HUES6 (cell line): ENCODE data around the gene WDFY3.
A peak's percentile ranks its signal among the peaks of the same experiment; 100 is the strongest.

Experiments used
- H3K27ac ChIP-seq: 2 replicates; pipeline ENCODE4 v1.7.0; 2013; ENCODE audit warnings: low read depth, mild to moderate bottlenecking, low read length, inconsistent platforms
- H3K27me3 ChIP-seq: 2 replicates; pipeline ENCODE4 v1.6.1; 2013; ENCODE audit warnings: low read length; ENCODE audit not compliant: control insufficient read depth, insufficient read depth
- H3K36me3 ChIP-seq: 2 replicates; pipeline ENCODE4 v1.6.1; 2013; ENCODE audit warnings: low read length; ENCODE audit not compliant: control insufficient read depth, insufficient read depth
- H3K4me1 ChIP-seq: 2 replicates; pipeline ENCODE4 v1.6.1; 2013; ENCODE audit warnings: low read length; ENCODE audit not compliant: control insufficient read depth, insufficient read depth
- H3K4me3 ChIP-seq: 2 replicates; pipeline ENCODE4 v1.5.1; 2013; ENCODE audit warnings: low read depth, low read length
- H3K9ac ChIP-seq: one replicate; pipeline ENCODE4 v1.6.1; 2013; ENCODE audit warnings: mild to moderate bottlenecking, low read length
- H3K9me3 ChIP-seq: 2 replicates; pipeline ENCODE4 v1.6.1; 2013; ENCODE audit warnings: low read depth, low read length; ENCODE audit not compliant: control insufficient read depth, insufficient read depth

The WDFY3 gene

DNA sequence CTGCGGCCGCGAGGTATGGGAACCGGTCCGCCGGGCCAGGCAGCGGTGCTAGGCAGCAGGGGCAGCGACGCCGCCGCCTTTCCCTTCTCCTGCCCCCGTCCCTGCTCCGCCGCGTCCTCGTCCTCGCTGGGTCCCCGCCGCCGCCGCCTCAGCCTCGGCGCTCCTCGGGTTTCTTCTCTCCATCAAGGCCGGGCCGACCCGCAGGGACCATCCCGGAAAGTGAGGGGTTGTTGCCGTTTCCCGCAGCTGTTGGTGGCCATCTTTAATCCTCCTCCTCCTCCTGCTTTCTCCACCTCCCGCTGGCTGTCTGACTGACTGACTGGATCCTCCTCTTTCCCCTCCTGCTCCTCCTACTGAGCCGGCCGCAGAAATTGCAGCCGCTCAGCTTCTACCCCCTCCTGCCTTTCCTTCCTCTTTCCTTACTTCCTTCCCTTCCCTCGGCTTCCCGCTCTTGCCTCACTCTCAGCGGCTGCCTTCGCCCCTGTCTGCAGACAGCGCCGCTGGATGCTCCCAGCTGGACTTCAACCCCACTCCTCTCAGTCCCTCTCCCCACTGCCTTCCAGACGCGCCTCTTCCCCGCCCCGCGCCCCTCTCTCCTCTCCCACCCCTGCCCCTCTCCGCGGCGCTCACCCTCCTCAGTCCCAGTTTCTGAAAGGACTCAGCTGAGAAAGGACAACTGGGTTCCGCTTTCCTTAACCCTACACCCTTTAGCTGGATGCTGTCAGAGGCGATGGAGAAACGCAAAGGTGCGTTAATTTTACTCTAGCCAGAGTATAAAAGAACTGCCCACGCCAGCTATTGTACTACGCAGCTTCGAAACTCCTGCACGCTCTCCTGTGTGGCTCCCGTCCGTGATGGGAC lies at the start of gene WDFY3:
Gene WDFY3 (minus strand): TSS at position 309 of the 861 bp plus-strand sequence. CDS start 106,099 bp downstream, outside the sequence.
- peak within 1 kb of the TSS; percentile 87 for H3K27ac ChIP-seq
- H3K4me3 ChIP-seq: peak within 1 kb of the TSS; percentile 77
- H3K4me1 ChIP-seq: peaks cover 14% of the 10 kb centered on the region
- H3K36me3 ChIP-seq: no peaks in the 10 kb centered on the region
- H3K9ac ChIP-seq: peak within 1 kb of the TSS; percentile 88
- no peaks in the 10 kb centered on the region for H3K9me3 ChIP-seq
- no peaks in the 10 kb centered on the region for H3K27me3 ChIP-seq

DNA sequence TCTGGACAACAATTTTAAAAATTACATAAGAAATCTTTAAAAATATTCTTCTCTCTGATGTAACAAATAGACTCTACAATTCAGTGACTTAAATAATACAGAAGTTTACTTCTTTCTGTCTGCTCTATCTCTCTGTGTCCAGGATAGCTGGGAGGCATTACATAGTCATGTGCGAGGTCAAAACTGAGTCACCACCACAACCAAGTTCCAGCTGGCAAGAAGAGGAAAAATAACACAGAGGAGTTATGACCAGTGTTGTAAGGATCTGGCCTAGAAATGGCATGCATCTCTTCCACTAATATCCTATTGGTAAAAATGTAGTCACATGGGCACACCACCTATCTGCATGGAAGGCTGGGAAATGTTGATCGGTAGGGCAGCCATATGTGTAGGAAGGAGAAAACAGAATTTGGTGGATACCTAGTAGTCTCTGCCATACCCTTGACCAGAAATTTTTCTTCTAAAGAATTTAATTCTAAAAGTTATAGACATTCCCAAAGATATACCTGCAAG lies 39.4 kb upstream of the WDFY3 start:
- no peak overlapping the region for H3K27ac ChIP-seq
- no peaks in the 10 kb centered on the region for H3K9me3 ChIP-seq
- no peaks in the 10 kb centered on the region for H3K36me3 ChIP-seq
- no peak overlapping the region for H3K9ac ChIP-seq
- H3K27me3 ChIP-seq: no peaks in the 10 kb centered on the region
- no peaks in the 10 kb centered on the region for H3K4me1 ChIP-seq
- H3K4me3 ChIP-seq: no peak overlapping the region

- Histone ChIP-seq H3K27me3 (no peaks in the 10 kb centered on the region), H3K4me1 (peaks cover 7% of the 10 kb centered on the region; the same call in 1 of the 2 replicates), H3K27ac (no peak overlapping the region), H3K9me3 (no peaks in the 10 kb centered on the region), H3K4me3 (no peak overlapping the region), H3K36me3 (no peaks in the 10 kb centered on the region), H3K9ac (no peak overlapping the region)
These were observed 33.9 kb upstream of the WDFY3 start for GRCh38 chr4:85000343-85000742.

DNA sequence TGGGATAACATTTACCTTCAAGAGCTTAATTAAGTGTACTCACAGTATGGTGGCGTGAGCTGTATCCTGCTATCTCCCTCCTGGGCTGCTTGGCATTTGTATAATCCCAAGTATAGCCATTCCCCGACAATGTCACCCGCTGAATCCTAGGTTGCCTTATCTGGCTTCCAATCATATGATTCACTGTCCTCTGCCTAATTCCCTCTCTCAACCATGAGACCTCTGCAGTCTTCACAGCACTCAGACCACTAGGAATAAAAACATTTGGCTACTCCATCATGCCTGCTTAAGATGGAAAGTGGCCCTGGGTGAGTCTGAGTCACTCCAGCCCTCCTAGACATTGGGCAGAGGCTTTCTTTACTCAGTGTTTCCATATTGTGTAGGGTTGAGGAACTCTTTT lies 28.9 kb upstream of the WDFY3 start:
- no peaks in the 10 kb centered on the region for H3K36me3 ChIP-seq
- H3K27me3 ChIP-seq: no peaks in the 10 kb centered on the region
- no peak overlapping the region for H3K9ac ChIP-seq
- H3K27ac ChIP-seq: no peak overlapping the region
- H3K4me3 ChIP-seq: no peak overlapping the region
- H3K4me1 ChIP-seq: peaks cover 7% of the 10 kb centered on the region; the same call in 1 of the 2 replicates
- H3K9me3 ChIP-seq: no peaks in the 10 kb centered on the region

- Histone ChIP-seq H3K9me3 (no peaks in the 10 kb centered on the region), H3K27ac (0 out of 2 replicates have a peak overlapping the region, but pooled peaks have one; percentile 2), H3K4me3 (peak overlapping the region; percentile 19; the same call in 1 of the 2 replicates), H3K9ac (peak overlapping the region; percentile 58), H3K36me3 (no peaks in the 10 kb centered on the region), H3K4me1 (peaks cover 7% of the 10 kb centered on the region; the same call in 1 of the 2 replicates), H3K27me3 (no peaks in the 10 kb centered on the region)
These were observed 27.8 kb upstream of the WDFY3 start for GRCh38 chr4:84994280-84994679.

- Histone ChIP-seq H3K36me3 (no peaks in the 10 kb centered on the region), H3K4me1 (no peaks in the 10 kb centered on the region), H3K9ac (no peak overlapping the region), H3K9me3 (peaks cover 18% of the 10 kb centered on the region), H3K4me3 (no peak overlapping the region), H3K27me3 (no peaks in the 10 kb centered on the region), H3K27ac (no peak overlapping the region)
These were observed 19.5 kb upstream of the WDFY3 start for GRCh38 chr4:84985952-84986351.

DNA sequence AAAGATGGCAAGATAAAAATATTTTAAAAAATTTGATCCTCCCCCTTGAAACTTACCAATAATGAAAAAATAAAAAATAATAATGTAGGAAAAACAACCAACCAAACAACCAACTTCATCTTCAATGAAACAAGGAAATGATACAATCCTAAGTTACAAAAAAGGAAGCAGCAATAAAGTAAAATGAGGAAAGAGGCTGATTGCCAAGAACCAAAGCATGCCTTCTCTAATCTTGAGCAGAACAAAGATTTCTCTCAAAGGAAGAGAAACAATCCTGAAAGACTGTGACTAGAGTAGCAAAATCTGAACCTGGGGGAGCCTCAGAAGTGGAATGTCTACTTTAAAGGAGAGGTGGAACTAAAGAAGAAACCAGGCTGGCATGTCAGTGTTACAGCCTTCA lies 10.9 kb upstream of the WDFY3 start:
- no peak overlapping the region for H3K9ac ChIP-seq
- no peaks in the 10 kb centered on the region for H3K9me3 ChIP-seq
- no peaks in the 10 kb centered on the region for H3K4me1 ChIP-seq
- no peaks in the 10 kb centered on the region for H3K27me3 ChIP-seq
- no peak overlapping the region for H3K4me3 ChIP-seq
- no peaks in the 10 kb centered on the region for H3K36me3 ChIP-seq
- no peak overlapping the region for H3K27ac ChIP-seq

GRCh38 chr4:84973856-84974255 lies 7.4 kb upstream of the WDFY3 start:
- H3K9ac ChIP-seq: no peak overlapping the region
- no peaks in the 10 kb centered on the region for H3K27me3 ChIP-seq
- no peak overlapping the region for H3K27ac ChIP-seq
- H3K36me3 ChIP-seq: no peaks in the 10 kb centered on the region
- peaks cover 5% of the 10 kb centered on the region; the same call in 1 of the 2 replicates for H3K4me1 ChIP-seq
- H3K9me3 ChIP-seq: no peaks in the 10 kb centered on the region
- no peak overlapping the region for H3K4me3 ChIP-seq

DNA sequence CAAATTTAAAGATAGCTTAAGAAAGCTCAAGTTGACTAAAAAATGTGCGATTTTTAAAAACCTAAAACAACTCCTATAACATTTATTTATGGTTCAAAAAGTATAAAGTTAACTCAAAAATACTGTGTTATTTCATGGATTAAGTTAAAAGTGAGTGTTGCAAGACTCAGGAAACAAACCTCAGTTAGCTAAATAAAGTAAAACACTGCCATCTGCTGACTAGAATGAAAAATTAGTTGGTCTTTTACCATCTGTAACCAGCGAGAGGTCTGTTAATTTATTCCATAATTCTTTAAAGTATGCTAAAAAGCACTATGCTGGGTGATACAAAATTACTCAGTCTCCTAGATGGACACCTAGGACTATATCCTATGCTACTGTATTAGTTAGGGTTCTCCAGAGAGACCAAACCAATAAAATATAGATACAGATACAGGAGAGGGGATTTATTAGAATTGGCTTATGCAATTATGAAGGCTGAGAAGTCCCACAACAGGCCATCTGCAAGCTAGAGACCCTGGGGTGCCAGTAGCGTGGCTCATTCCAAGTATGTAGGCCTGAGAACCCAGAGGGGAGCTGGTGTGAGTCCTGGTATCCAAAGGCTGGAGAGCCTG lies 4.9 kb upstream of the WDFY3 start:
- Histone ChIP-seq H3K36me3 (no peaks in the 10 kb centered on the region), H3K4me1 (peaks cover 9% of the 10 kb centered on the region), H3K27ac (no peak overlapping the region), H3K4me3 (no peak overlapping the region), H3K27me3 (no peaks in the 10 kb centered on the region), H3K9ac (no peak overlapping the region), H3K9me3 (no peaks in the 10 kb centered on the region)

- no peak overlapping the region for H3K9ac ChIP-seq
- H3K4me1 ChIP-seq: peaks cover 14% of the 10 kb centered on the region
- no peaks in the 10 kb centered on the region for H3K36me3 ChIP-seq
- no peak overlapping the region for H3K4me3 ChIP-seq
- H3K27ac ChIP-seq: no peak overlapping the region
- H3K9me3 ChIP-seq: no peaks in the 10 kb centered on the region
- no peaks in the 10 kb centered on the region for H3K27me3 ChIP-seq
These were observed 2.4 kb upstream of the WDFY3 start for GRCh38 chr4:84968925-84969324.

GRCh38 chr4:84967243-84967690 lies 777 bp upstream of the WDFY3 start:
- Histone ChIP-seq H3K9ac (peak overlapping the region; percentile 88), H3K36me3 (no peaks in the 10 kb centered on the region), H3K27me3 (no peaks in the 10 kb centered on the region), H3K9me3 (no peaks in the 10 kb centered on the region), H3K4me1 (peaks cover 14% of the 10 kb centered on the region), H3K27ac (peak overlapping the region; percentile 72; the same call in 1 of the 2 replicates), H3K4me3 (peak overlapping the region; percentile 77)
